CD14-positive monocyte (primary cell): Measurements from ENCODE around the gene BEST4. TPM values are rescaled to one million over a fixed set of nuclear protein-coding genes. Genes with fewer than 3 reads are reported as not detected.

ENCODE experiments used
- DNase-seq, 3 donors: peaks; one replicate each; pipeline ENCODE4 v3.0.0-alpha.2; 2011 to 2022
- H2AFZ ChIP-seq: 2 replicates; pipeline ENCODE4 v1.6.0; 2012; ENCODE audit warnings: mild to moderate bottlenecking, low read depth, low read length, inconsistent platforms; ENCODE audit not compliant: insufficient read depth, poor library complexity, severe bottlenecking
- H3K27ac ChIP-seq, 2 donors: 1 replicate in 1 of 2; 2 replicates in 1 of 2; pipeline ENCODE4 v1.5.1; 2012 to 2013; ENCODE audit warnings: low read length in 2 of 2, control low read depth in 1 of 2, inconsistent platforms in 1 of 2, low read depth in 1 of 2, mild to moderate bottlenecking in 1 of 2
- H3K27me3 ChIP-seq, 2 donors: one replicate each; pipeline versions ENCODE4 v1.6.0 to v1.6.1; 2011 to 2013; ENCODE audit warnings: low read length in 2 of 2; ENCODE audit not compliant: control insufficient read depth in 2 of 2, insufficient read depth in 2 of 2
- H3K36me3 ChIP-seq, 2 donors: replicated peaks in 1 of 2; 1 replicate in 1 of 2; 2 replicates in 1 of 2; pipeline versions ENCODE4 v1.5.1 to v1.6.1; 2012 to 2013; ENCODE audit warnings: low read length in 2 of 2, control low read depth in 1 of 2, inconsistent platforms in 1 of 2, mild to moderate bottlenecking in 1 of 2; ENCODE audit not compliant: insufficient read depth in 2 of 2, control insufficient read depth in 1 of 2
- H3K4me1 ChIP-seq, 2 donors: 1 replicate in 1 of 2; 2 replicates in 1 of 2; pipeline versions ENCODE4 v1.5.1 to v1.6.1; 2012 to 2013; ENCODE audit warnings: low read length in 2 of 2, control low read depth in 1 of 2, inconsistent platforms in 1 of 2, mild to moderate bottlenecking in 1 of 2, moderate library complexity in 1 of 2; ENCODE audit not compliant: insufficient read depth in 2 of 2, control insufficient read depth in 1 of 2
- H3K4me2 ChIP-seq: replicated peaks from 2 replicates; pipeline ENCODE3; 2012; ENCODE audit warnings: low read length, moderate library complexity, mild to moderate bottlenecking; ENCODE audit not compliant: poor library complexity, severe bottlenecking; ENCODE audit errors: extremely low read depth
- H3K4me3 ChIP-seq, 3 experiments: fragments of 200-600 bp in 1 of 3; sonication (generic) in 1 of 3; replicated peaks in 1 of 3; 1 replicate in 2 of 3; 2 replicates in 1 of 3; pipeline ENCODE4 v1.5.1; 2011 to 2013; ENCODE audit warnings: low read length in 3 of 3, mild to moderate bottlenecking in 3 of 3, control low read depth in 2 of 3, low read depth in 2 of 3, inconsistent platforms in 1 of 3, moderate library complexity in 1 of 3
- H3K79me2 ChIP-seq: 2 replicates; pipeline ENCODE4 v1.6.0; 2012; ENCODE audit warnings: mild to moderate bottlenecking, control low read depth, inconsistent platforms, low read length, moderate library complexity; ENCODE audit not compliant: insufficient read depth
- H3K9ac ChIP-seq: 2 replicates; pipeline ENCODE4 v1.6.0; 2017; ENCODE audit warnings: low read length, mild to moderate bottlenecking; ENCODE audit not compliant: insufficient read depth, poor library complexity, severe bottlenecking
- H3K9me3 ChIP-seq, 2 donors: replicated peaks in 1 of 2; 1 replicate in 1 of 2; 2 replicates in 1 of 2; pipeline versions ENCODE4 v1.5.1 to v1.6.1; 2012 to 2013; ENCODE audit warnings: low read length in 2 of 2, control low read depth in 1 of 2; ENCODE audit not compliant: control insufficient read depth in 1 of 2, insufficient read depth in 1 of 2
- H4K20me1 ChIP-seq: 2 replicates; pipeline ENCODE4 v1.6.0; 2012; ENCODE audit warnings: mild to moderate bottlenecking, low read length, control low read depth, moderate library complexity; ENCODE audit not compliant: insufficient read depth
- H3K27ac Mint-ChIP-seq, 7 donors: one replicate each; pipeline ENCODE4 v1.8.0; 2020; ENCODE audit warnings: mild to moderate bottlenecking in 7 of 7, mixed read lengths in 7 of 7, moderate library complexity in 6 of 7, inconsistent platforms in 2 of 7
- H3K27me3 Mint-ChIP-seq, 3 donors: one replicate each; pipeline ENCODE4 v1.8.0; 2021 to 2022; ENCODE audit warnings: low read depth in 3 of 3, mild to moderate bottlenecking in 3 of 3, mixed read lengths in 3 of 3, moderate library complexity in 3 of 3, inconsistent platforms in 1 of 3
- H3K36me3 Mint-ChIP-seq, 2 donors: one replicate each; pipeline ENCODE4 v1.8.0; 2020; ENCODE audit warnings: mixed read lengths in 2 of 2, inconsistent platforms in 1 of 2, mild to moderate bottlenecking in 1 of 2
- H3K4me1 Mint-ChIP-seq: one replicate; pipeline ENCODE4 v1.8.0; 2020; ENCODE audit warnings: mild to moderate bottlenecking, mixed read lengths
- H3K4me3 Mint-ChIP-seq, 2 donors: one replicate each; pipeline ENCODE4 v1.8.0; 2020; ENCODE audit warnings: mild to moderate bottlenecking in 2 of 2, mixed read lengths in 2 of 2, moderate library complexity in 1 of 2
- H3K9me3 Mint-ChIP-seq, 7 donors: one replicate each; pipeline ENCODE4 v1.8.0; 2020 to 2022; ENCODE audit warnings: mixed read lengths in 7 of 7, mild to moderate bottlenecking in 6 of 7, moderate library complexity in 6 of 7, inconsistent platforms in 2 of 7
- CTCF ChIP-seq: fragments of 200-600 bp; IDR thresholded peaks from one replicate; pipeline ENCODE4 v1.8.0; 2022; ENCODE audit warnings: antibody characterized with exemption, mild to moderate bottlenecking
- WGBS: methylation state at CpG from one replicate; pipeline ENCODE4 v1.1.5; 2013; ENCODE audit warnings: missing lambda C conversion rate; ENCODE audit not compliant: insufficient coverage; 5-methylcytosine and 5-hydroxymethylcytosine counted together
- intact Hi-C, 2 donors: fragments of 100-400 bp; cut with micrococcal nuclease; formaldehyde crosslinking; loops; one replicate each; pipeline versions ENCODE4 v1.15.0 to v1.15.1; 2023
- polyA plus RNA-seq, 3 donors: library from polyadenylated mRNA; depleted of rRNA in 1 of 3; unstranded in 2 of 3; stranded (reverse) in 1 of 3; fragments of 300-500 nt in 2 of 3; fragments of >200 nt in 1 of 3; fragmentation: Illumina TruSeq in 2 of 3; gene quantifications; 1 replicate in 2 of 3; 2 replicates in 1 of 3; pipeline ENCODE4 v1.2.3, GENCODE V29; 2012 to 2021

BEST4 gene
- polyA plus RNA-seq, 3 donors = 0.19 TPM; not detected in 2

- intact Hi-C loops = loop anchor here in 1 of 2 donors (5.0 kb wide), 1 partner anchor 89 kb away; the partner anchor contains the start of gene RNU5D-1
- H3K4me1 ChIP-seq = peaks cover 34 to 39% of the 10 kb centered on the region in 2 donors
- H2AFZ ChIP-seq = no peak overlapping the region
- no peaks in the 10 kb centered on the region for H3K27me3 ChIP-seq
- Mint-ChIP-seq H3K27me3 (peaks cover 0 to 1% (median 0%) of the 10 kb centered on the region in 3 donors), H3K36me3 (no peaks in the 10 kb centered on the region), H3K9me3 (peaks cover 0 to 3% (median 0%) of the 10 kb centered on the region in 7 donors), H3K4me1 (peaks cover 41% of the 10 kb centered on the region), H3K27ac (peak overlapping the region in 4 of 7 donors; percentile 47 to 100 (median 64)), H3K4me3 (peak overlapping the region in 1 of 2 donors; percentile 45)
- no peak overlapping the region for H3K27ac ChIP-seq
- no peak for TF ChIP-seq CTCF
- H3K79me2 ChIP-seq = no peaks in the 10 kb centered on the region
- H3K9ac ChIP-seq = no peak overlapping the region
- no peak overlapping the region for H3K4me3 ChIP-seq
- H4K20me1 ChIP-seq = no peaks in the 10 kb centered on the region
- 89% methylated on average over 6 of the region's 9 CpGs for WGBS
- no peaks in the 10 kb centered on the region for H3K9me3 ChIP-seq
- DNase-seq = peak in 1 of 3 donors; percentile 5
- H3K36me3 ChIP-seq = no peaks in the 10 kb centered on the region
- H3K4me2 ChIP-seq = peak overlapping the region; percentile 84
Measured at GRCh38 chr1:44821240-44821715, 33.3 kb upstream of the BEST4 start.

- Histone ChIP-seq H3K27ac (peak overlapping the region; percentile 95 to 100), H3K27me3 (no peaks in the 10 kb centered on the region), H3K4me3 (peak overlapping the region; percentile 68 to 79 (median 73)), H4K20me1 (no peaks in the 10 kb centered on the region), H3K9ac (peak overlapping the region; percentile 97), H3K79me2 (no peaks in the 10 kb centered on the region), H3K4me1 (peaks cover 30 to 32% of the 10 kb centered on the region in 2 donors), H3K9me3 (no peaks in the 10 kb centered on the region), H3K4me2 (peak overlapping the region; percentile 84), H2AFZ (peak overlapping the region; percentile 95), H3K36me3 (no peaks in the 10 kb centered on the region)
- no peak for TF ChIP-seq CTCF
- no peaks in the 10 kb centered on the region for H3K36me3 Mint-ChIP-seq
- H3K27ac Mint-ChIP-seq = peak overlapping the region; percentile 99 to 100 (median 100)
- peaks cover 0 to 1% (median 0%) of the 10 kb centered on the region in 3 donors for H3K27me3 Mint-ChIP-seq
- DNase-seq = peak in 1 of 3 donors; percentile 4
- H3K4me1 Mint-ChIP-seq = peaks cover 41% of the 10 kb centered on the region
- peak overlapping the region; percentile 90 to 97 for H3K4me3 Mint-ChIP-seq
- H3K9me3 Mint-ChIP-seq = peaks cover 0 to 3% (median 0%) of the 10 kb centered on the region in 7 donors
- WGBS = 22% methylated on average over 24 of the region's 25 CpGs
- intact Hi-C loops = loop anchor here in 1 of 2 donors (5.0 kb wide), 1 partner anchor 88 kb away; the partner anchor contains the start of gene RNU5D-1
Measured at GRCh38 chr1:44820328-44821239, 32.6 kb upstream of the BEST4 start.
